Large intestine (tissue), 3 donors: Measurements from ENCODE around the gene SRI. TPM values are rescaled to one million over a fixed set of nuclear protein-coding genes. Genes with fewer than 3 reads are reported as not detected.
A peak's percentile ranks its signal among the peaks of the same experiment; 100 is the strongest.

Source experiments
- DNase-seq, 2 donors: peaks; one replicate each; pipeline versions ENCODE4 v3.0.0 to v3.0.0-alpha.2; 2013
- H3K27ac ChIP-seq: one replicate; pipeline ENCODE4 v1.5.1; 2013; ENCODE audit warnings: low read length
- H3K27me3 ChIP-seq: 2 replicates; pipeline ENCODE4 v1.6.1; 2013; ENCODE audit warnings: low read length; ENCODE audit not compliant: control insufficient read depth, insufficient read depth
- H3K36me3 ChIP-seq: 2 replicates; pipeline ENCODE4 v1.6.1; 2013; ENCODE audit warnings: low read length; ENCODE audit not compliant: control insufficient read depth, insufficient read depth
- H3K4me1 ChIP-seq: one replicate; pipeline ENCODE4 v1.6.1; 2013; ENCODE audit warnings: low read length; ENCODE audit not compliant: control insufficient read depth, insufficient read depth
- H3K4me3 ChIP-seq: one replicate; pipeline ENCODE4 v1.5.1; 2013; ENCODE audit warnings: low read length
- H3K9me3 ChIP-seq: one replicate; pipeline ENCODE4 v1.6.1; 2013; ENCODE audit warnings: mild to moderate bottlenecking, low read depth, low read length, moderate library complexity; ENCODE audit not compliant: control insufficient read depth
- WGBS: methylation state at CpG from one replicate; pipeline ENCODE4 v1.1.5; 2013; ENCODE audit warnings: low lambda C conversion rate; ENCODE audit not compliant: insufficient coverage; 5-methylcytosine and 5-hydroxymethylcytosine counted together
- polyA plus RNA-seq: library from polyadenylated mRNA; unstranded; fragments of 120-200 nt; gene quantifications from one replicate; pipeline ENCODE4 v1.2.1, GENCODE V29; 2013

The SRI gene
- polyA plus RNA-seq, 1 donor: 315 TPM

DNA sequence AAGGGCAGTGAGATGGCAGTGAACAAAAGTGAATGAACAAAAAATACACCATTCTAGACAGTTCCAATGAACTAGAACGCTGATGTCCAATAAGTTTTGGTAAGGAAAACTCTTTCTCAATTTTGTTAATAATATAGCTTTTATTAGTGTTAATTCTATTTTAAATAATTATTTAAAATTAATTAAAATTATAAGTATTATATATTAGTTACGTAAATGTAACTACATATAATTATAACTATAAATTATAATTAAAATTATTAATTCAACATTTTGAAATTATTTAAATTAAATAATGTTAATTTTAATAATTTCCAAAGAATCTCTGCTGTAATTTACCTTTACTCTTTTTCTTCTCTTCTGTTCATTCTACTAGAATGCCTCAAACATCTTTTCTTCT is 5.4 kb downstream of the SRI start:
- H3K27ac ChIP-seq: peak overlapping the region; percentile 44
- no peak overlapping the region for H3K4me3 ChIP-seq
- H3K36me3 ChIP-seq: peaks cover 57% of the 10 kb centered on the region
- WGBS: 94% methylated on average over 2 of the region's 2 CpGs
- no peaks in the 10 kb centered on the region for H3K27me3 ChIP-seq
- no peak for DNase-seq
- no peaks in the 10 kb centered on the region for H3K9me3 ChIP-seq
- H3K4me1 ChIP-seq: peaks cover 19% of the 10 kb centered on the region

- DNase-seq: no peak
- Histone ChIP-seq H3K4me3 (no peak overlapping the region), H3K36me3 (peaks cover 70% of the 10 kb centered on the region), H3K9me3 (no peaks in the 10 kb centered on the region), H3K27me3 (no peaks in the 10 kb centered on the region), H3K27ac (peak overlapping the region; percentile 5), H3K4me1 (peaks cover 15% of the 10 kb centered on the region)
- no CpG with 5 or more reads among the region's 1 CpG for WGBS
These were observed 6.9 kb downstream of the SRI start for GRCh38 chr7:88212918-88213317.

DNA sequence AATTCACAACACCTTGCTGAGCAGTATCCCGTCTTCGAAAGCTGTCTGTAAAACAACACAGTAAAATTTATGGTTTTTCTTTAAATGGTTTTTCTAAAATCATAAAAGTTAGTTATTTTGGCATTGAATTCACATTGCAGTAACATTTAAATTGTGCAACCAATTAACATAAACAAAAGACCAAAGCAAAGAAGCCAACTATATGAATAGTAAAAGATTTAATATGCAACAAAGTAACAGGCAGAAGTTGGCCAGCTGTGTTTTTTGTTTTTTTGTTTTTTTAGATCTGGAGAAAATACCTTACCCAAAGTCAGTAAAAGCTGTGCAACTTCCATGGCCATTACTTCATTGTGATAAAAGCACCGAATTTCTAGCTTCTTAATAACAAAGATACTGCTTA is 11.3 kb downstream of the SRI start:
- Histone ChIP-seq H3K4me1 (peaks cover 10% of the 10 kb centered on the region), H3K36me3 (peaks cover 72% of the 10 kb centered on the region), H3K27ac (no peak overlapping the region), H3K27me3 (no peaks in the 10 kb centered on the region), H3K9me3 (no peaks in the 10 kb centered on the region), H3K4me3 (no peak overlapping the region)
- WGBS: no CpG with 5 or more reads among the region's 3 CpGs
- no peak for DNase-seq

DNA sequence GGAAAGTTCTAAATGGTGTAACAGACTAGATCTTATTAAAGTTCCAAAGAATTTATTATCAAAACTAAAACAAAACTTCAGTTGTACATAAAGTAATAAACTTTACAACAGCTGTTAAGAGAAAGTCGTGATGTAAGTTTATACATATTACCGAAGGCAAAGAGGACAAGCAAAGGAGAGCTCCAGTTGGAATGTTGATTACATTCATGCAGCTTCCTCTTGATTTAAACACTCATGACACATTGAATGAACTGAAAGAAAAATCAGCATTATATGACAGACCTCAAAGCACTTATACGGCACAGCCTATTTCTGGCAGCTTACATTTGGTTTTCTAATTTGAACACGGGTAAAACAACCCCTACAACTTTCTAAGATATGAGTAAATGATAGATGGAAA is 13.6 kb downstream of the SRI start:
- no CpG with 5 or more reads among the region's 4 CpGs for WGBS
- Histone ChIP-seq H3K36me3 (peaks cover 60% of the 10 kb centered on the region), H3K4me1 (peaks cover 4% of the 10 kb centered on the region)

DNA sequence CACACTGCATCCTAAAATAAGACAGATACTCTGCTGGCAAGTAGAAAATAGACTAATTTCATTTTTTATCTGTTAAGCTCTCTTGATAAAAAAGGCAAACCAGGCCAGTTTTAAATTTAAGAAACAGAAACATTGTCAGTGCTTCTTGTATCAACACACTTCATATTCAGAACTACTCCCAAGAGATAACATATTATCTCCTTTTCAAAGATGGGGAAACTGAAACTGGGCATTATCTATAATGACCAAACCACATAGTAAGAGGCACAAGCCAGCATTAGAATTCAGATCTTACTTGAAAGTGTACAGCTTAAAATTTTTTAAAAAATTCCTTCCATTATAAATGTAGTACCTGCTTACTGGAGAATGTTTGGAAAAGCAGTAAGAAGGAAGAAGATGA is 14.7 kb downstream of the SRI start:
- no peaks in the 10 kb centered on the region for H3K9me3 ChIP-seq
- no peaks in the 10 kb centered on the region for H3K27me3 ChIP-seq
- no peak overlapping the region for H3K4me3 ChIP-seq
- peak overlapping the region; percentile 36 for H3K27ac ChIP-seq
- peaks cover 54% of the 10 kb centered on the region for H3K36me3 ChIP-seq
- peaks cover 4% of the 10 kb centered on the region for H3K4me1 ChIP-seq
- DNase-seq: no peak

More for the DNA sequence above, 13.6 kb downstream of the SRI start:
- Histone ChIP-seq H3K27ac (peak overlapping the region; percentile 36), H3K27me3 (no peaks in the 10 kb centered on the region), H3K9me3 (no peaks in the 10 kb centered on the region), H3K4me3 (no peak overlapping the region)
- DNase-seq: peak in 1 of 2 donors; percentile 62

GRCh38 chr7:88204525-88205110 is 15.2 kb downstream of the SRI start:
- Histone ChIP-seq H3K4me3 (no peak overlapping the region), H3K36me3 (peaks cover 50% of the 10 kb centered on the region), H3K4me1 (peaks cover 4% of the 10 kb centered on the region), H3K9me3 (no peaks in the 10 kb centered on the region), H3K27ac (no peak overlapping the region), H3K27me3 (no peaks in the 10 kb centered on the region)
- WGBS: no CpG with 5 or more reads among the region's 3 CpGs
- DNase-seq: no peak

DNA sequence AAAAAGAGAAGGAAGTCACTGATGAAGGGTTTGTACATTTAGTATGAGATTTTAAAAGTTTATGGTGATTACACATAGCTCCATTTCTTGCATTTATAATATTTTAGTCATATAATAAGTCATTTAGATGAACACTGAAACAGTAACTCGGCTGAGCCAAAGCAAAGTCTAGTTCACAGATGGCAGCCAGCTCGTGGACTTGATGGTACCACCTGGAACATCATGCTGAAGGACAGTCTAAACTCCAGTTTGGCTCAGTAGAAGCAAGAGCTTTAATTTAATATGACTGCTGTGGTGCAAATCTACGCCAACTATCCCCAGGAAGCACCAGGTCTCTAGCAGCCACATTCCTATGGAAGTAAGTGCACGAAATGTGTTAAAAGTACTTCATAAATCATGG is 16.4 kb downstream of the SRI start:
- no peak for DNase-seq
- no peak overlapping the region for H3K27ac ChIP-seq
- WGBS: no CpG with 5 or more reads among the region's 4 CpGs
- no peak overlapping the region for H3K4me3 ChIP-seq
- peaks cover 41% of the 10 kb centered on the region for H3K36me3 ChIP-seq
- peaks cover 4% of the 10 kb centered on the region for H3K4me1 ChIP-seq
- H3K9me3 ChIP-seq: no peaks in the 10 kb centered on the region
- no peaks in the 10 kb centered on the region for H3K27me3 ChIP-seq

- H3K9me3 ChIP-seq: no peaks in the 10 kb centered on the region
- 93% methylated on average over 2 of the region's 3 CpGs for WGBS
- no peak overlapping the region for H3K4me3 ChIP-seq
- no peak for DNase-seq
- H3K27ac ChIP-seq: no peak overlapping the region
- H3K27me3 ChIP-seq: no peaks in the 10 kb centered on the region
- H3K36me3 ChIP-seq: peaks cover 35% of the 10 kb centered on the region
- peaks cover 4% of the 10 kb centered on the region for H3K4me1 ChIP-seq
These were observed 17.0 kb downstream of the SRI start for GRCh38 chr7:88202799-88203198.

DNA sequence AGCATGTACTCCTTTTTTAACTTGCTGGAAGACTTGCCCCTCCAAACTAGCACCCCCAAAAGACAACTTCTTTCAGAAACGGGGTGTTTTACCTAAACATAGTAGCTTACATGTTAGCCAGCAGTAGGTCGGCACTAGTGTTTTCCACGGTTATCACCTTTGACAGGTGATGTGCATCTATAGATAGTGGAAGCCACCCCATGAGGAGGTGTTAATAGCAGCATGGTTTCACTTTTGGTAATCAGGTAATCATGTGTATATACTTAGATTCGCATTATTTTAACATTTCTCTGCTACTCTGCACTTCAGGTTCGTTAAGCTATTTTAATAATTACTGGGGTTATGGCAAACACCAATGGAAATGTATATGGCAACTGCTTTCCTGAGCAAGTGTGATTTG is 17.6 kb downstream of the SRI start:
- Histone ChIP-seq H3K27me3 (no peaks in the 10 kb centered on the region), H3K9me3 (no peaks in the 10 kb centered on the region), H3K27ac (no peak overlapping the region), H3K4me3 (no peak overlapping the region), H3K4me1 (peaks cover 4% of the 10 kb centered on the region), H3K36me3 (peaks cover 31% of the 10 kb centered on the region)
- DNase-seq: no peak
- 71% methylated on average over 1 of the region's 5 CpGs for WGBS

DNA sequence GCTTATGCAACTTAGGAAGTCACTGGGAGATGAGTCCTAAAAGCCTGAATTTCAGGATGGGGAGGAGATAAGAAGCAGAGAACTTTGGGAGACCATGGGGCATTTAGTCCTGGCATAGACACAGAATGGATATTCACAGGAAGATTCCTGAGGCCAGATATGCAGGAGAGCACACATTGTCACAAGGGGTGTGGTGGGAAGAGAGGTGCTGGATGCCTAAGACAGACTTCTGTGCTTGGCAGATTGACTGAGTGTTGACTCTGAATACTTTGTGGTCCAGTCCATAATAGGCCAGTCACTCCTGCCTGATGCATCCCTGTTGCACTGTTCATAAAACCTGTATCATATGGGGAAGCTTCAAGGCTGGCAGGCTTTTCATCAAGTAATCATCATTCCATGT is 18.5 kb downstream of the SRI start:
- Histone ChIP-seq H3K27me3 (no peaks in the 10 kb centered on the region), H3K36me3 (peaks cover 26% of the 10 kb centered on the region), H3K9me3 (no peaks in the 10 kb centered on the region), H3K4me3 (no peak overlapping the region), H3K4me1 (peaks cover 4% of the 10 kb centered on the region), H3K27ac (no peak overlapping the region)
- DNase-seq: no peak

- DNase-seq: no peak
- WGBS: 60% methylated on average over 1 of the region's 4 CpGs
- peaks cover under 1% of the 10 kb centered on the region for H3K4me1 ChIP-seq
These were observed 19.0 kb downstream of the SRI start for GRCh38 chr7:88200789-88201188.

More at GRCh38 chr7:88200789-88201188, 19.0 kb downstream of the SRI start:
- Histone ChIP-seq H3K27me3 (no peaks in the 10 kb centered on the region), H3K9me3 (no peaks in the 10 kb centered on the region), H3K36me3 (peaks cover 25% of the 10 kb centered on the region), H3K27ac (no peak overlapping the region), H3K4me3 (no peak overlapping the region)
